H1 (cell line): Measurements from ENCODE around the gene TYMS. TPM values are rescaled to one million over a fixed set of nuclear protein-coding genes. Genes with fewer than 3 reads are reported as not detected.
A peak's percentile ranks its signal among the peaks of the same experiment; 100 is the strongest.

Experiments
- CTCF ChIA-PET: fragments of 300-600 bp; sonication (Branson Sonifier 250); formaldehyde crosslinking; loops from one replicate; lab custom pipeline; 2021; ENCODE audit not compliant: partially characterized antibody; lab: Charles Lee
- POLR2A ChIA-PET: fragments of 300-600 bp; sonication (Branson Sonifier 250); formaldehyde crosslinking; loops from one replicate; lab custom pipeline; 2021; ENCODE audit warnings: inconsistent platforms; ENCODE audit not compliant: partially characterized antibody; lab: Charles Lee
- DNase-seq, 2 experiments: peaks; one replicate each; pipeline versions ENCODE4 v3.0.0 to v3.0.0-alpha.2; 2010 to 2022; ENCODE audit warnings: low spot score in 2 of 2, low read depth in 1 of 2, mixed read lengths in 1 of 2
- FAIRE-seq: peaks from 2 replicates; lab custom pipeline; 2011; peaks lifted over from hg19 to GRCh38; lab: Jason Lieb, UNC
- H2AFZ ChIP-seq: 2 replicates; pipeline ENCODE4 v1.8.1; 2012; ENCODE audit warnings: low read length, inconsistent platforms
- H2AK5ac ChIP-seq: 2 replicates; pipeline ENCODE4 v1.6.1; 2013; ENCODE audit warnings: low read depth, low read length
- H2BK120ac ChIP-seq: replicated peaks from 2 replicates; pipeline ENCODE3; 2013; ENCODE audit warnings: low read depth, low read length, inconsistent platforms
- H2BK12ac ChIP-seq: 2 replicates; pipeline ENCODE4 v1.6.1; 2013; ENCODE audit warnings: low read depth, low read length
- H2BK15ac ChIP-seq: 2 replicates; pipeline ENCODE4 v1.6.1; 2013; ENCODE audit warnings: low read length
- H2BK20ac ChIP-seq: 2 replicates; pipeline ENCODE4 v1.6.1; 2013; ENCODE audit warnings: low read length
- H2BK5ac ChIP-seq: 2 replicates; pipeline ENCODE4 v1.6.1; 2013; ENCODE audit warnings: low read depth, low read length
- H3K14ac ChIP-seq: 2 replicates; pipeline ENCODE4 v1.6.1; 2013; ENCODE audit warnings: inconsistent platforms; ENCODE audit not compliant: insufficient read length
- H3K18ac ChIP-seq: 2 replicates; pipeline ENCODE4 v1.6.1; 2013; ENCODE audit warnings: low read length; ENCODE audit errors: extremely low read depth
- H3K23ac ChIP-seq: 2 replicates; pipeline ENCODE4 v1.6.1; 2013; ENCODE audit warnings: inconsistent platforms; ENCODE audit not compliant: insufficient read length
- H3K23me2 ChIP-seq: 2 replicates; pipeline ENCODE4 v1.6.1; 2013; ENCODE audit warnings: low read depth, low read length
- H3K27ac ChIP-seq: 2 replicates; pipeline ENCODE4 v1.6.1; 2011; ENCODE audit warnings: low read depth, low read length, inconsistent platforms
- H3K27me3 ChIP-seq, 4 experiments: replicated peaks in 1 of 4; 1 replicate in 1 of 4; 2 replicates in 3 of 4; pipeline versions ENCODE4 v1.6.1 to v1.8.1; 2011 to 2013; ENCODE audit warnings: low read length in 3 of 4, mild to moderate bottlenecking in 3 of 4, inconsistent platforms in 2 of 4, mixed read lengths in 2 of 4, moderate library complexity in 1 of 4; ENCODE audit not compliant: control insufficient read depth in 3 of 4, insufficient read depth in 3 of 4; ENCODE audit errors: extremely low read depth in 1 of 4
- H3K36me3 ChIP-seq, 4 experiments: 2 replicates each; pipeline versions ENCODE4 v1.6.1 to v1.8.1; 2011 to 2013; ENCODE audit warnings: mild to moderate bottlenecking in 4 of 4, low read length in 3 of 4, moderate library complexity in 2 of 4, control low read depth in 1 of 4, inconsistent platforms in 1 of 4; ENCODE audit not compliant: insufficient read depth in 4 of 4, control insufficient read depth in 2 of 4
- H3K4ac ChIP-seq: replicated peaks from 2 replicates; pipeline ENCODE3; 2013; ENCODE audit warnings: low read length, low read depth, mixed read lengths, inconsistent platforms; ENCODE audit not compliant: insufficient read length
- H3K4me1 ChIP-seq, 4 experiments: replicated peaks in 1 of 4; 1 replicate in 1 of 4; 2 replicates in 3 of 4; pipeline versions ENCODE4 v1.6.1 to v1.8.1; 2011 to 2013; ENCODE audit warnings: low read length in 3 of 4, inconsistent platforms in 2 of 4, mixed read lengths in 1 of 4; ENCODE audit not compliant: insufficient read depth in 4 of 4, control insufficient read depth in 3 of 4
- H3K4me2 ChIP-seq, 2 experiments: 2 replicates each; pipeline versions ENCODE4 v1.6.1 to v1.8.1; 2011 to 2013; ENCODE audit warnings: low read depth in 2 of 2, low read length in 2 of 2, control low read depth in 1 of 2, inconsistent platforms in 1 of 2, mild to moderate bottlenecking in 1 of 2; ENCODE audit not compliant: insufficient read depth in 1 of 2
- H3K4me3 ChIP-seq, 4 experiments: fragments of 200-600, 300-600 bp in 1 of 4; sonication (generic), shearing (Covaris generic), sonication (Bioruptor Twin) in 1 of 4; 2 replicates each; pipeline versions ENCODE4 v1.5.1 to v1.8.1; 2011 to 2016; ENCODE audit warnings: low read length in 4 of 4, low read depth in 3 of 4, control low read depth in 2 of 4, inconsistent platforms in 2 of 4, mild to moderate bottlenecking in 2 of 4, mixed read lengths in 1 of 4, moderate library complexity in 1 of 4; ENCODE audit not compliant: insufficient read depth in 2 of 4; ENCODE audit errors: extremely low read depth in 1 of 4
- H3K56ac ChIP-seq: replicated peaks from 2 replicates; pipeline ENCODE3; 2013; ENCODE audit warnings: low read depth, mild to moderate bottlenecking, mixed read lengths, low read length, inconsistent platforms; ENCODE audit not compliant: insufficient read length
- H3K79me1 ChIP-seq: 2 replicates; pipeline ENCODE4 v1.6.1; 2013; ENCODE audit warnings: low read depth, low read length, control low read depth
- H3K79me2 ChIP-seq, 2 experiments: 2 replicates each; pipeline versions ENCODE4 v1.6.1 to v1.8.1; 2012 to 2013; ENCODE audit warnings: low read length in 2 of 2, mild to moderate bottlenecking in 2 of 2, inconsistent platforms in 1 of 2; ENCODE audit not compliant: insufficient read depth in 2 of 2, control insufficient read depth in 1 of 2
- H3K9ac ChIP-seq, 4 experiments: replicated peaks in 1 of 4; 1 replicate in 1 of 4; 2 replicates in 3 of 4; pipeline versions ENCODE4 v1.6.1 to v1.8.1; 2011 to 2013; ENCODE audit warnings: low read depth in 3 of 4, low read length in 3 of 4, control low read depth in 2 of 4, mild to moderate bottlenecking in 2 of 4, moderate library complexity in 2 of 4, inconsistent platforms in 1 of 4; ENCODE audit errors: extremely low read depth in 1 of 4
- H3K9me3 ChIP-seq, 2 experiments: 2 replicates each; pipeline versions ENCODE4 v1.6.1 to v1.8.1; 2012 to 2013; ENCODE audit warnings: mild to moderate bottlenecking in 2 of 2, moderate library complexity in 2 of 2, control low read depth in 1 of 2, inconsistent platforms in 1 of 2, low read depth in 1 of 2, low read length in 1 of 2, mixed read lengths in 1 of 2; ENCODE audit not compliant: insufficient read depth in 2 of 2
- H4K20me1 ChIP-seq, 2 experiments: replicated peaks in 1 of 2; 2 replicates each; pipeline versions ENCODE3 to v1.8.1; 2011 to 2013; ENCODE audit warnings: inconsistent platforms in 2 of 2, low read length in 2 of 2, mild to moderate bottlenecking in 1 of 2; ENCODE audit not compliant: insufficient read depth in 2 of 2, control insufficient read depth in 1 of 2
- H4K5ac ChIP-seq: 2 replicates; pipeline ENCODE4 v1.6.1; 2013; ENCODE audit warnings: low read length, low read depth, mixed read lengths, inconsistent platforms; ENCODE audit not compliant: insufficient read length
- H4K8ac ChIP-seq: 2 replicates; pipeline ENCODE4 v1.8.0; 2013; ENCODE audit warnings: mild to moderate bottlenecking, moderate library complexity, low read length, inconsistent platforms; ENCODE audit not compliant: insufficient read depth; ENCODE audit errors: extremely low read depth
- H4K91ac ChIP-seq: replicated peaks from 2 replicates; pipeline ENCODE3; 2013; ENCODE audit warnings: low read length, mixed read lengths, inconsistent platforms; ENCODE audit not compliant: insufficient read length
- ASH2L ChIP-seq: fragments of 200-600, 300-600 bp; sonication (generic); IDR thresholded peaks from one replicate; pipeline ENCODE4 v1.7.1; 2017; ENCODE audit warnings: low read length
- CTCF ChIP-seq, 3 experiments: IDR thresholded peaks; 1 replicate in 2 of 3; 2 replicates in 1 of 3; pipeline versions ENCODE4 v1.5.1 to v1.6.1; 2011; ENCODE audit warnings: low read length in 3 of 3, mild to moderate bottlenecking in 3 of 3, inconsistent platforms in 2 of 3, low read depth in 1 of 3, moderate library complexity in 1 of 3; ENCODE audit not compliant: insufficient read depth in 1 of 3; ENCODE audit errors: control extremely low read depth in 1 of 3
- GTF2F1 ChIP-seq: IDR thresholded peaks from 2 replicates; pipeline ENCODE4 v1.6.1; 2012; ENCODE audit warnings: low read depth, low read length, improper control_type of control experiment, borderline replicate concordance
- RAD21 ChIP-seq, 2 experiments: IDR thresholded peaks in 1 of 2; conservative IDR thresholded peaks in 1 of 2; 2 replicates each; pipeline ENCODE4 v1.6.1; 2011; ENCODE audit warnings: low read depth in 2 of 2, low read length in 2 of 2, improper control_type of control experiment in 1 of 2, inconsistent platforms in 1 of 2, mild to moderate bottlenecking in 1 of 2, moderate library complexity in 1 of 2
- SRF ChIP-seq: IDR thresholded peaks from 2 replicates; pipeline ENCODE4 v1.6.1; 2011; ENCODE audit warnings: mild to moderate bottlenecking, low read depth, low read length, moderate library complexity
- WGBS, 2 experiments: shearing (Covaris generic) in 1 of 2; methylation state at CpG; one replicate each; pipeline versions ENCODE4 v1.1.6 to v1.1.7; 2013 to 2015; ENCODE audit warnings: low lambda C conversion rate in 2 of 2, mixed read lengths in 2 of 2, inconsistent platforms in 1 of 2, low coverage in 1 of 2, missing lambda C conversion rate in 1 of 2; ENCODE audit not compliant: insufficient replicate concordance in 2 of 2, insufficient coverage in 1 of 2, insufficient read length in 1 of 2; ENCODE audit errors: extremely low coverage in 1 of 2, missing lambda C conversion rate in 1 of 2; 5-methylcytosine and 5-hydroxymethylcytosine counted together
- polyA plus RNA-seq, 7 experiments: library from polyadenylated mRNA; depleted of rRNA in 3 of 7; stranded (reverse) in 5 of 7; unstranded in 2 of 7; fragments of >200 nt in 5 of 7; fragments of 200-250 nt in 2 of 7; gene quantifications; 1 replicate in 5 of 7; 2 replicates in 1 of 7; 4 replicates in 1 of 7; pipeline versions ENCODE4 v1.2.1 to v1.2.3, GENCODE V29; 2011 to 2013; ENCODE audit warnings: missing spikeins in 2 of 7, mixed read lengths in 2 of 7
- total RNA-seq: library from RNA; stranded (reverse); fragmentation: NEBNext Ultra II Directional; extraction: Animal tissue kit (Norgen Biotek cat#: 25700); gene quantifications from 2 replicates; pipeline ENCODE4 v1.2.1, GENCODE V29; 2021

TYMS gene
- total and polyA plus RNA-seq, 2 of the 8 experiments (the other 6 are each of a cell fraction or from before 2014, with no cell fraction given) = 91.9 to 110 TPM

DNA sequence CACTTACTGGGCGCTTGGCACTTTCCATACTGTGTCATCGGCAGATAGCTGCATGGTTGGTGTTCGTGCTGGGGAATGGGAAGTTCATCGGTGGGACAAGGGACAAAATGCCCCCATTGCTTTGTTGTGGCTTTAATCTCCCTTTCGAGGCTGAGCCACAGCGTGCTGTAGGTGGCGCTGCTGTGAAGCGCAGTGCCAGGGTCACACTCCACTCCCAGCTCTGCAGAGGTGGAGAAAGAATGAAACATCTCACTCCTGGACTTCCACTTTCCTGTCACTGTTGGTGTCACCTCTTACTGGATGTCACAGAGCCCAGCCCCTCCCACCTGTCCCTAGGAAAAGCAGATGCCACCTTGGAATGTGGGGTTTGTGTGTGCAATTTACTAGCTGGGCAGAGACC, 8.7 kb downstream of the TYMS start:
- H2BK15ac ChIP-seq = no peak overlapping the region
- peaks cover 8 to 48% (median 30%) of the 10 kb centered on the region in 4 experiments for H3K36me3 ChIP-seq
- H3K23me2 ChIP-seq = peaks cover 3% of the 10 kb centered on the region; the same call in 1 of the 2 replicates
- no peak overlapping the region for H2BK20ac ChIP-seq
- FAIRE-seq = no peak
- no peak overlapping the region for H2BK5ac ChIP-seq
- H3K18ac ChIP-seq = no peak overlapping the region
- H3K79me2 ChIP-seq = peaks cover 0 to 21% of the 10 kb centered on the region in 2 experiments; a peak in 2 of 4 replicates
- H3K27ac ChIP-seq = no peak overlapping the region
- H3K9me3 ChIP-seq = peaks cover 5 to 7% of the 10 kb centered on the region in 2 experiments; a peak in 3 of 4 replicates
- H3K56ac ChIP-seq = no peak overlapping the region
- peak; percentile 66 to 68 for TF ChIP-seq RAD21 (IDR thresholded peaks at IDR 0.05 in 1 of 2, conservative IDR thresholded peaks at IDR 0.05 in 1 of 2; ENCODE audit: low read depth in 2 of 2, low read length in 2 of 2)
- TF ChIP-seq ASH2L = no peak
- TF ChIP-seq CTCF (IDR thresholded peaks at IDR 0.05; ENCODE audit: control extremely low read depth in 1 of 3, insufficient read depth in 1 of 3, low read depth in 1 of 3, low read length in 3 of 3) = peak; percentile 60 to 90 (median 83)
- no peak for TF ChIP-seq SRF
- peak; percentile 73; the same call in 1 of the 2 replicates for TF ChIP-seq GTF2F1
- peaks cover 3 to 12% of the 10 kb centered on the region in 2 experiments for H4K20me1 ChIP-seq
- H2AK5ac ChIP-seq = no peak overlapping the region
- H3K4ac ChIP-seq = no peak overlapping the region
- H3K4me3 ChIP-seq = no peak overlapping the region
- H4K91ac ChIP-seq = no peak overlapping the region
- no peak overlapping the region for H4K8ac ChIP-seq
- ChIA-PET POLR2A (interaction anchor here (1.3 kb wide), 1 partner anchor 8 kb away, joined by 5 read pairs; the partner anchor contains the start of gene TYMS), CTCF (interaction anchor here (0.7 to 1.4 kb wide), 11 partner anchors 9 to 173 kb away, joined by 3 to 5 read pairs (median 4); partner anchors contain the start of gene TYMS)
- no peak overlapping the region for H2BK120ac ChIP-seq
- no peak overlapping the region for H3K14ac ChIP-seq
- H3K23ac ChIP-seq = no peak overlapping the region
- H3K4me2 ChIP-seq = no peak overlapping the region
- H3K4me1 ChIP-seq = no peaks in the 10 kb centered on the region
- H3K9ac ChIP-seq = no peak overlapping the region
- no peak overlapping the region for H2BK12ac ChIP-seq
- no peaks in the 10 kb centered on the region for H3K27me3 ChIP-seq
- H4K5ac ChIP-seq = no peak overlapping the region
- 83% methylated on average over 8 of the region's 8 CpGs; no CpG with 5 or more reads in 1 of the 2 experiments for WGBS, 2 experiments
- peak in 1 of 2 experiments; percentile 67 for DNase-seq
- H3K79me1 ChIP-seq = peaks cover 4% of the 10 kb centered on the region; the same call in 1 of the 2 replicates
- no peak overlapping the region for H2AFZ ChIP-seq
